KBM-7 (cell line): Measurements from ENCODE around the gene RANBP17.
"Not testable (repeated sequence)": the region's sequence is repeated elsewhere in the genome, so short reads cannot be mapped to it uniquely, and the experiment has no call there.

Source experiments
- DNase-seq: peaks from one replicate; pipeline ENCODE4 v3.0.0-alpha.2; 2015
- in situ Hi-C: fragments of 300-500 bp; cut with MboI; formaldehyde crosslinking; loops from 2 replicates; pipeline ENCODE4 v1.14.3; 2020; ENCODE audit warnings: low sequenced_read_pairs, low pct_unique_long_range_greater_than_20kb, mixed read lengths

The RANBP17 gene

GRCh38 chr5:171127314-171127713 is 265.5 kb downstream of the RANBP17 start:
- no peak for DNase-seq
- in situ Hi-C loops = no loop called here

- in situ Hi-C loops = no loop called here
- no peak for DNase-seq
These were observed 266.3 kb downstream of the RANBP17 start for GRCh38 chr5:171128136-171128535.

- in situ Hi-C loops = no loop called here
- no peak for DNase-seq
These were observed 267.5 kb downstream of the RANBP17 start for GRCh38 chr5:171129308-171129707.

- in situ Hi-C loops = no loop called here
- DNase-seq = no peak
These were observed 269.7 kb downstream of the RANBP17 start for GRCh38 chr5:171131497-171131896.

GRCh38 chr5:171137768-171138525 is 276.1 kb downstream of the RANBP17 start:
- no peak for DNase-seq
- in situ Hi-C loops = no loop called here

- no peak for DNase-seq
- in situ Hi-C loops = no loop called here
These were observed 277.4 kb downstream of the RANBP17 start for GRCh38 chr5:171139227-171139626.

- no peak for DNase-seq
- in situ Hi-C loops = no loop called here
These were observed 280.8 kb downstream of the RANBP17 start for GRCh38 chr5:171142617-171143016.

GRCh38 chr5:171143171-171143570 is 281.4 kb downstream of the RANBP17 start:
- in situ Hi-C loops = no loop called here
- DNase-seq = no peak

GRCh38 chr5:171143926-171144325 is 282.1 kb downstream of the RANBP17 start:
- in situ Hi-C loops = no loop called here
- DNase-seq = no peak

- no peak for DNase-seq
These were observed 287.5 kb downstream of the RANBP17 start for GRCh38 chr5:171149333-171149732.

GRCh38 chr5:171149772-171150171 is 288.0 kb downstream of the RANBP17 start:
- no peak for DNase-seq
- in situ Hi-C loops = no loop called here

More at GRCh38 chr5:171149333-171149732, 287.5 kb downstream of the RANBP17 start:
- in situ Hi-C loops = no loop called here

GRCh38 chr5:171152382-171152781 is 290.6 kb downstream of the RANBP17 start:
- DNase-seq = peak; percentile 5
- in situ Hi-C loops = no loop called here

- in situ Hi-C loops = no loop called here
- DNase-seq = no peak
These were observed 293.8 kb downstream of the RANBP17 start for GRCh38 chr5:171155621-171156020.

GRCh38 chr5:171157276-171157675 is 295.5 kb downstream of the RANBP17 start:
- in situ Hi-C loops = no loop called here
- DNase-seq = no peak

- DNase-seq = no peak
These were observed 296.0 kb downstream of the RANBP17 start for GRCh38 chr5:171157775-171158174.

GRCh38 chr5:171158581-171158980 is 296.8 kb downstream of the RANBP17 start:
- in situ Hi-C loops = no loop called here
- no peak for DNase-seq

More at GRCh38 chr5:171157775-171158174, 296.0 kb downstream of the RANBP17 start:
- in situ Hi-C loops = no loop called here

- in situ Hi-C loops = no loop called here
- no peak for DNase-seq
These were observed 300.3 kb downstream of the RANBP17 start for GRCh38 chr5:171162165-171162564.

- DNase-seq = peak; percentile 38
- in situ Hi-C loops = no loop called here
These were observed 300.8 kb downstream of the RANBP17 start for GRCh38 chr5:171162596-171162995.

- in situ Hi-C loops = no loop called here
- DNase-seq = no peak
These were observed 304.9 kb downstream of the RANBP17 start for GRCh38 chr5:171166766-171167165.

- DNase-seq = peak; percentile 50
- in situ Hi-C loops = no loop called here
These were observed 306.4 kb downstream of the RANBP17 start for GRCh38 chr5:171168171-171168570.

- in situ Hi-C loops, DNase-seq: not testable (repeated sequence)
These were observed 313.1 kb downstream of the RANBP17 start for GRCh38 chr5:171174960-171175359.
